Glutamatergic neuron (in vitro differentiated cells): Measurements from ENCODE around the gene OLFML2B. TPM values are rescaled to one million over a fixed set of nuclear protein-coding genes. Genes with fewer than 3 reads are reported as not detected.

Source experiments
- DNase-seq: peaks from one replicate; pipeline ENCODE4 v3.0.0; 2022
- H3K27ac Mint-ChIP-seq: one replicate; pipeline ENCODE4 v1.8.0; 2020; ENCODE audit warnings: mild to moderate bottlenecking, mixed read lengths, inconsistent platforms; ENCODE audit not compliant: unreplicated experiment
- H3K27me3 Mint-ChIP-seq: one replicate; pipeline ENCODE4 v1.8.0; 2020; ENCODE audit warnings: mild to moderate bottlenecking, moderate library complexity, mixed read lengths, inconsistent platforms; ENCODE audit not compliant: unreplicated experiment
- H3K36me3 Mint-ChIP-seq: one replicate; pipeline ENCODE4 v1.8.0; 2020; ENCODE audit warnings: mild to moderate bottlenecking, mixed read lengths, inconsistent platforms; ENCODE audit not compliant: unreplicated experiment
- H3K4me1 Mint-ChIP-seq: one replicate; pipeline ENCODE4 v1.8.0; 2020; ENCODE audit warnings: mild to moderate bottlenecking, low read depth, mixed read lengths, inconsistent platforms; ENCODE audit not compliant: unreplicated experiment
- H3K4me3 Mint-ChIP-seq: one replicate; pipeline ENCODE4 v1.8.0; 2020; ENCODE audit warnings: mild to moderate bottlenecking, mixed read lengths, inconsistent platforms; ENCODE audit not compliant: unreplicated experiment
- H3K9me3 Mint-ChIP-seq: one replicate; pipeline ENCODE4 v1.8.0; 2020; ENCODE audit warnings: mild to moderate bottlenecking, moderate library complexity, mixed read lengths, inconsistent platforms; ENCODE audit not compliant: unreplicated experiment
- total RNA-seq: library from RNA; stranded (reverse); fragmentation: NEBNext Ultra II Directional; extraction: Animal tissue kit (Norgen Biotek cat#: 25700); gene quantifications from one replicate; pipeline ENCODE4 v1.2.1, GENCODE V29; 2021; ENCODE audit not compliant: unreplicated experiment
- TF ChIP-seq, protein P1 (sequence below): fragments of 200-600 bp; sonication (generic); IDR thresholded peaks from one replicate; pipeline ENCODE4 v1.5.0; 2021; ENCODE audit not compliant: partially characterized antibody, unreplicated experiment

OLFML2B gene
- total RNA-seq, 1 donor from 2014 or later, result 56.5 TPM

GRCh38 chr1:162062542-162063015 is 38.9 kb upstream of the OLFML2B start:
- H3K9me3 Mint-ChIP-seq, result no peaks in the 10 kb centered on the region
- peaks cover 12% of the 10 kb centered on the region for H3K4me1 Mint-ChIP-seq
- no peaks in the 10 kb centered on the region for H3K27me3 Mint-ChIP-seq
- TF ChIP-seq, protein P1, sequence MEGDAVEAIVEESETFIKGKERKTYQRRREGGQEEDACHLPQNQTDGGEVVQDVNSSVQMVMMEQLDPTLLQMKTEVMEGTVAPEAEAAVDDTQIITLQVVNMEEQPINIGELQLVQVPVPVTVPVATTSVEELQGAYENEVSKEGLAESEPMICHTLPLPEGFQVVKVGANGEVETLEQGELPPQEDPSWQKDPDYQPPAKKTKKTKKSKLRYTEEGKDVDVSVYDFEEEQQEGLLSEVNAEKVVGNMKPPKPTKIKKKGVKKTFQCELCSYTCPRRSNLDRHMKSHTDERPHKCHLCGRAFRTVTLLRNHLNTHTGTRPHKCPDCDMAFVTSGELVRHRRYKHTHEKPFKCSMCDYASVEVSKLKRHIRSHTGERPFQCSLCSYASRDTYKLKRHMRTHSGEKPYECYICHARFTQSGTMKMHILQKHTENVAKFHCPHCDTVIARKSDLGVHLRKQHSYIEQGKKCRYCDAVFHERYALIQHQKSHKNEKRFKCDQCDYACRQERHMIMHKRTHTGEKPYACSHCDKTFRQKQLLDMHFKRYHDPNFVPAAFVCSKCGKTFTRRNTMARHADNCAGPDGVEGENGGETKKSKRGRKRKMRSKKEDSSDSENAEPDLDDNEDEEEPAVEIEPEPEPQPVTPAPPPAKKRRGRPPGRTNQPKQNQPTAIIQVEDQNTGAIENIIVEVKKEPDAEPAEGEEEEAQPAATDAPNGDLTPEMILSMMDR, result no peak
- no peak overlapping the region for H3K4me3 Mint-ChIP-seq
- H3K27ac Mint-ChIP-seq, result peak overlapping the region; percentile 53
- DNase-seq, result peak; percentile 24
- no peaks in the 10 kb centered on the region for H3K36me3 Mint-ChIP-seq

DNA sequence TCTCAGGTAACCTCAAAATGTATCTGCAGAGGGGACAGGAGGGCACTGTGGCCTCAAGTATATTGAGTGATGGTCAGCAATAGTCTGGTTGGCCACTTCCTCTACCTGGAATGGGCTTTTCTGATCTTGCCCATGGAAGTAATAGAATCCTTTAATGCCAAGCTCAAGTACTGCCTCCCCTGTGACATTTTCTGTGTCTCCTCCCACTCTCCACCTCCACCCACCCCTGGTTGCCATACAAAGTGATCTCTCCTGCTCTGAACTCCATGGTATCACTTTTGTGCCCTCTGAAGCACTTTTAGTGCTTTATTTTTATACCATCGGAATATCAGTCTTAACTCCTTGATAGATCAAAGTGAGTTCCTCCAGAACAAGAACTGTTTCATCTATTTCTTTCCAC is 36.6 kb upstream of the OLFML2B start:
- no peak for DNase-seq
- no peak overlapping the region for H3K4me3 Mint-ChIP-seq
- H3K27ac Mint-ChIP-seq, result no peak overlapping the region
- no peaks in the 10 kb centered on the region for H3K9me3 Mint-ChIP-seq
- peaks cover 12% of the 10 kb centered on the region for H3K4me1 Mint-ChIP-seq
- H3K27me3 Mint-ChIP-seq, result no peaks in the 10 kb centered on the region
- TF ChIP-seq, protein P1, result no peak
- H3K36me3 Mint-ChIP-seq, result no peaks in the 10 kb centered on the region

DNA sequence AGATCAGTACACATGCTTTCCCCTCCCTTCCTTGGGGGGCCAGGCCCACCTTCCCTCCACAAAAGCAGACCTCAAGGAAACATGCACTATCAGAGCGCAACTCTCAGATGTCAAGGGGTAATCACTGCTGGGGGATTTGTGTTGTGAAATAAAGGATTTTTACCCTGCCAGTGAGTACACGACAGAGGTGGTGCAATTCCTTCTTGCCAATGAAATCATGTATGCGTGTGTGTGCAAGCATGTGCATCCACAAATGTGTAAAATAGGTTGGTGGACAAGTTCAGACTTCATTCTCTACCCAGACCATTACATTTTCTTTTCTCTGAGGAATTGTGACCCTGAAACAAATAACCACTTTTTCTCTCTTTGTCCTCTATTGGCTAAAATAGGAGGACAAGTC is 36.1 kb upstream of the OLFML2B start:
- no peaks in the 10 kb centered on the region for H3K36me3 Mint-ChIP-seq
- DNase-seq, result no peak
- no peak overlapping the region for H3K4me3 Mint-ChIP-seq
- peaks cover 12% of the 10 kb centered on the region for H3K4me1 Mint-ChIP-seq
- H3K9me3 Mint-ChIP-seq, result no peaks in the 10 kb centered on the region
- TF ChIP-seq, protein P1, result no peak
- no peak overlapping the region for H3K27ac Mint-ChIP-seq
- H3K27me3 Mint-ChIP-seq, result no peaks in the 10 kb centered on the region

DNA sequence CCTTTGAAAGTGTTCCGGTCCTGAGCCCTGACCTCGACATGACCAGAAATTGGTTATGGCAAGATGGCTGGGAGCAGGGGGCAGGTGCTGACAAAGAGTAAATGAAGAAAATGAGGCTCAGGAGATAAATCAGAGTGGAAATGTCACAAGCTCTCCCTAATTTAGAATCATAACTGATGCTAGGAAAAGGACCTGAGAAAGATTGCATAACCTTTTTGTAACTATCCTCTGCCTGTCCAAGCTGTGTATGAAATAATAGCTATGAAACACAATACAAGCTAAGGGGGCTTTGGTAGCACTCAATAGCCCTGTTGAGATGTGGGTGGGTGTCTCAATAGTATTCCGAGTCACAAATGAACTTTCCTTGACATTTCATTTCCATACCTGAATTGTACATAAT is 32.9 kb upstream of the OLFML2B start:
- H3K4me1 Mint-ChIP-seq, result no peaks in the 10 kb centered on the region
- no peaks in the 10 kb centered on the region for H3K9me3 Mint-ChIP-seq
- TF ChIP-seq, protein P1, result no peak
- no peak overlapping the region for H3K4me3 Mint-ChIP-seq
- no peaks in the 10 kb centered on the region for H3K36me3 Mint-ChIP-seq
- no peaks in the 10 kb centered on the region for H3K27me3 Mint-ChIP-seq
- H3K27ac Mint-ChIP-seq, result no peak overlapping the region
- DNase-seq, result no peak

DNA sequence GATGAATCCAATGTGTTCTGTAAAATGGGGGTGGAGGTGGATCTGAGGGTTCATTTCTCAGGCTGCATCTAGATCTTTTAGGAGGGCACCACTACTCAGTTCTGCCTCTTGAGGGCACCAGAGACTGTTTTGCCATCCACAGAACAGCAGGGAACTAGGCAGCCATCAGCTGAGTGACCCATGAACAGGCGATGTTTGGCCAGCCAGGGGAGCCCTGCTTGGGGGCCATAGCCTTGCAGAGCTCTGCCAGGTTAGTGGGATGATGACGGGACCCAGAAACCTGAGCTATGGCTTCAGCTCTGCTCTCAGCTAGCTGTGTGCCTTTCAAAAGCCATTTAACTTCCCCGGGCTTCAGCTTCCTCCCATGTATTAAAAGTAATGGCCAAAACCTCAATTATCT is 32.4 kb upstream of the OLFML2B start:
- H3K4me1 Mint-ChIP-seq, result no peaks in the 10 kb centered on the region
- no peaks in the 10 kb centered on the region for H3K9me3 Mint-ChIP-seq
- H3K4me3 Mint-ChIP-seq, result no peak overlapping the region
- no peaks in the 10 kb centered on the region for H3K27me3 Mint-ChIP-seq
- H3K27ac Mint-ChIP-seq, result no peak overlapping the region
- peak; percentile 75 for DNase-seq
- no peaks in the 10 kb centered on the region for H3K36me3 Mint-ChIP-seq
- TF ChIP-seq, protein P1, result peak; percentile 73
